HepG2 (cell line): ENCODE results near the gene BST1. TPM values are rescaled to one million over a fixed set of nuclear protein-coding genes. Genes with fewer than 3 reads are reported as not detected.

ENCODE experiments used
- ATAC-seq: fragments of 200-7000 bp; cut with Tn5 transposase; 3 replicates; pipeline ENCODE4 v1.9.1; 2020; ENCODE audit warnings: mild to moderate bottlenecking, moderate library complexity
- BruUV-seq: library from RNA; stranded (reverse); fragments of 400-500 nt; replicated peaks from 2 replicates; lab custom pipeline; 2021; lab: Mats Ljungman, UMichigan
- CTCF ChIA-PET: fragments of 300-600 bp; formaldehyde crosslinking; extraction: SDS; loops from one replicate; lab custom pipeline; 2021; ENCODE audit warnings: low total read pairs, inconsistent platforms, low intra/inter-chr PET ratio; lab: Yijun Ruan, JAX
- POLR2A ChIA-PET: fragments of 350-600 bp; sonication (Branson Sonifier 250); formaldehyde crosslinking; loops from one replicate; lab custom pipeline; 2020; ENCODE audit warnings: antibody characterized with exemption, inconsistent platforms; lab: Yijun Ruan, JAX
- DNase-seq: peaks from one replicate; pipeline ENCODE4 v3.0.0-alpha.2; 2015; ENCODE audit warnings: low spot score
- FAIRE-seq: peaks from 3 replicates; lab custom pipeline; 2011; peaks lifted over from hg19 to GRCh38; lab: Jason Lieb, UNC
- H2AFZ ChIP-seq: one replicate; pipeline ENCODE4 v1.6.1; 2011; ENCODE audit warnings: low read length, inconsistent platforms
- H3K27ac ChIP-seq: fragments of 300-600 bp; 3 replicates; pipeline ENCODE4 v1.8.0; 2011; ENCODE audit warnings: mixed run types, mild to moderate bottlenecking, mixed read lengths, low read length, inconsistent platforms; ENCODE audit not compliant: insufficient read depth; ENCODE audit errors: extremely low read length
- H3K27me3 ChIP-seq, 2 experiments: fragments of 200-600 bp in 1 of 2; 2 replicates in 1 of 2; 3 replicates in 1 of 2; pipeline versions ENCODE4 v1.6.0 to v1.8.0; 2011; ENCODE audit warnings: low read length in 2 of 2, mild to moderate bottlenecking in 2 of 2, moderate library complexity in 2 of 2, inconsistent platforms in 1 of 2; ENCODE audit not compliant: insufficient read depth in 2 of 2, control insufficient read depth in 1 of 2
- H3K36me3 ChIP-seq, 2 experiments: fragments of 200-600 bp in 1 of 2; replicated peaks in 1 of 2; 2 replicates in 1 of 2; 3 replicates in 1 of 2; pipeline versions ENCODE4 v1.5.1 to v1.8.0; 2011; ENCODE audit warnings: low read length in 2 of 2, inconsistent platforms in 1 of 2; ENCODE audit not compliant: insufficient read depth in 2 of 2, control insufficient read depth in 1 of 2
- H3K4me1 ChIP-seq: 2 replicates; pipeline ENCODE4 v1.5.1; 2012; ENCODE audit warnings: low read length, inconsistent platforms; ENCODE audit not compliant: insufficient read depth
- H3K4me2 ChIP-seq: 2 replicates; pipeline ENCODE4 v1.6.0; 2011; ENCODE audit warnings: low read depth, low read length, inconsistent platforms
- H3K4me3 ChIP-seq, 3 experiments: fragments of 200-600 bp in 1 of 3; sonication (generic), shearing (Covaris generic) in 1 of 3; replicated peaks in 1 of 3; 2 replicates each; pipeline ENCODE4 v1.5.1; 2011 to 2016; ENCODE audit warnings: low read length in 3 of 3, inconsistent platforms in 2 of 3, low read depth in 2 of 3, mild to moderate bottlenecking in 2 of 3, control low read depth in 1 of 3, mixed read lengths in 1 of 3; ENCODE audit not compliant: insufficient read depth in 1 of 3
- H3K79me2 ChIP-seq: one replicate; pipeline ENCODE4 v1.6.1; 2011; ENCODE audit warnings: low read length, inconsistent platforms; ENCODE audit not compliant: insufficient read depth
- H3K9ac ChIP-seq: 2 replicates; pipeline ENCODE4 v1.6.0; 2011; ENCODE audit warnings: mild to moderate bottlenecking, low read depth, low read length, inconsistent platforms; ENCODE audit not compliant: insufficient read depth
- H3K9me3 ChIP-seq: 2 replicates; pipeline ENCODE4 v1.5.1; 2012; ENCODE audit warnings: mild to moderate bottlenecking, low read length
- H4K20me1 ChIP-seq: 2 replicates; pipeline ENCODE4 v1.6.0; 2011; ENCODE audit warnings: inconsistent platforms, mild to moderate bottlenecking, low read length, moderate library complexity; ENCODE audit not compliant: insufficient read depth
- ESRRA ChIP-seq: sonication (generic); formaldehyde crosslinking; IDR thresholded peaks from 2 replicates; pipeline ENCODE4 v1.5.1; 2020; ENCODE audit warnings: mild to moderate bottlenecking, low read depth, missing genetic modification reagents
- FIP1L1 ChIP-seq: fragments of 200-400 bp; formaldehyde crosslinking; IDR thresholded peaks from 2 replicates; pipeline ENCODE4 v1.6.1; 2018; ENCODE audit warnings: low read depth, mild to moderate bottlenecking, low read length, moderate library complexity, borderline replicate concordance; ENCODE audit not compliant: insufficient read depth
- FOSL1 ChIP-seq: sonication (generic); formaldehyde crosslinking; IDR thresholded peaks from 2 replicates; pipeline ENCODE4 v1.9.0; 2021; ENCODE audit warnings: missing genetic modification reagents, borderline replicate concordance
- GATAD2A ChIP-seq: IDR thresholded peaks from 2 replicates; pipeline ENCODE4 v1.6.1; 2016
- GPN1 ChIP-seq: sonication (generic); formaldehyde crosslinking; IDR thresholded peaks from 2 replicates; pipeline ENCODE4 v1.5.1; 2020; ENCODE audit warnings: missing genetic modification reagents, borderline replicate concordance
- HOXA9 ChIP-seq: sonication (generic); formaldehyde crosslinking; IDR thresholded peaks from 2 replicates; pipeline ENCODE4 v1.8.1; 2022; ENCODE audit warnings: missing genetic modification reagents, mild to moderate bottlenecking, moderate library complexity, borderline replicate concordance
- JUND ChIP-seq: sonication (generic); formaldehyde crosslinking; IDR thresholded peaks from 2 replicates; pipeline ENCODE4 v1.8.0; 2022; ENCODE audit warnings: mild to moderate bottlenecking, missing genetic modification reagents
- NFATC3 ChIP-seq: sonication (generic); formaldehyde crosslinking; IDR thresholded peaks from 2 replicates; pipeline ENCODE4 v1.5.1; 2020; ENCODE audit warnings: mild to moderate bottlenecking, missing genetic modification reagents
- REL ChIP-seq: sonication (generic); formaldehyde crosslinking; conservative IDR thresholded peaks from 2 replicates; pipeline ENCODE4 v1.8.0; 2022; ENCODE audit warnings: mild to moderate bottlenecking, missing genetic modification reagents, moderate library complexity
- SIN3A ChIP-seq: IDR thresholded peaks from 2 replicates; pipeline ENCODE4 v1.6.1; 2011; ENCODE audit warnings: low read depth, mild to moderate bottlenecking, control low read depth, low read length, borderline replicate concordance
- SP140L ChIP-seq: sonication (generic); formaldehyde crosslinking; IDR thresholded peaks from 2 replicates; pipeline ENCODE4 v1.4.0; 2020; ENCODE audit warnings: missing genetic modification reagents, borderline replicate concordance
- ZNF232 ChIP-seq: sonication (generic); formaldehyde crosslinking; IDR thresholded peaks from 2 replicates; pipeline ENCODE4 v1.4.0; 2020; ENCODE audit warnings: missing genetic modification reagents, borderline replicate concordance
- ZNF256 ChIP-seq: sonication (generic); formaldehyde crosslinking; conservative IDR thresholded peaks from 2 replicates; pipeline ENCODE4 v1.4.0; 2020; ENCODE audit warnings: missing genetic modification reagents
- ZNF33A ChIP-seq: sonication (generic); formaldehyde crosslinking; IDR thresholded peaks from 2 replicates; pipeline ENCODE4 v1.5.1; 2020; ENCODE audit warnings: missing genetic modification reagents, mild to moderate bottlenecking, moderate library complexity, borderline replicate concordance
- ZNF343 ChIP-seq: sonication (generic); formaldehyde crosslinking; IDR thresholded peaks from 2 replicates; pipeline ENCODE4 v1.4.0; 2020; ENCODE audit warnings: mild to moderate bottlenecking, missing genetic modification reagents
- ZNF7 ChIP-seq: IDR thresholded peaks from 2 replicates; pipeline ENCODE4 v1.6.1; 2016; ENCODE audit warnings: missing biosample characterization, missing genetic modification reagents
- WGBS: methylation state at CpG from one replicate; pipeline ENCODE4 v1.1.6; 2017; ENCODE audit warnings: low lambda C conversion rate; 5-methylcytosine and 5-hydroxymethylcytosine counted together
- in situ Hi-C: cut with HindIII; loops from 2 replicates; pipeline ENCODE4 v1.10.0; 2017; ENCODE audit warnings: low pct_unique_long_range_greater_than_20kb; ENCODE audit not compliant: extremely low pct_ligation_motif_present
- intact Hi-C: fragments of 100-400 bp; cut with micrococcal nuclease; formaldehyde crosslinking; loops from one replicate; pipeline ENCODE4 v1.10.0; 2022; ENCODE audit not compliant: unreplicated experiment
- polyA plus RNA-seq, 8 experiments: library from polyadenylated mRNA; depleted of rRNA in 3 of 8; stranded (reverse) in 7 of 8; unstranded in 1 of 8; fragments of >200 nt; fragmentation: Illumina TruSeq in 4 of 8; extraction: Trizol in 4 of 8; gene quantifications; 2 replicates each; pipeline versions ENCODE4 v1.2.1 to v1.2.3, GENCODE V29; 2011 to 2016; ENCODE audit warnings: low read depth in 4 of 8, missing spikeins in 1 of 8, mixed read lengths in 1 of 8; ENCODE audit not compliant: insufficient read depth in 1 of 8
- total RNA-seq, 5 experiments: library from RNA; depleted of rRNA; stranded (reverse); fragments of >200 nt; fragmentation: Illumina TruSeq; extraction: Trizol; gene quantifications; 2 replicates each; pipeline ENCODE4 v1.2.3, GENCODE V29; 2016; ENCODE audit warnings: low read depth in 1 of 5
- TF ChIP-seq, protein P1 (sequence below): sonication (generic); formaldehyde crosslinking; IDR thresholded peaks from 2 replicates; pipeline ENCODE4 v1.5.1; 2020; ENCODE audit warnings: mild to moderate bottlenecking, moderate library complexity, missing genetic modification reagents
- TF ChIP-seq, protein P2 (sequence below): sonication (generic); formaldehyde crosslinking; conservative IDR thresholded peaks from 2 replicates; pipeline ENCODE4 v1.8.0; 2022; ENCODE audit warnings: missing genetic modification reagents
- TF ChIP-seq, protein P3 (sequence below): sonication (generic); formaldehyde crosslinking; IDR thresholded peaks from 2 replicates; pipeline ENCODE4 v1.4.0; 2020; ENCODE audit warnings: missing genetic modification reagents

Gene BST1
- total and polyA plus RNA-seq, 2 of the 13 experiments (the other 11 are each of a cell fraction or from before 2014, with no cell fraction given) = 0.09 to 0.49 TPM

GRCh38 chr4:15681372-15682241, 21.3 kb upstream of the BST1 start, which contains the start of gene FAM200B:
Gene FAM200B, plus strand, starts transcription at chr4:15681827. Its CDS starts 5,151 bp downstream, at chr4:15686978.
- H3K4me1 ChIP-seq = peaks cover 63% of the 10 kb centered on the region
- peak within 1 kb of the TSS; percentile 94 for H3K27ac ChIP-seq
- FAIRE-seq (peak; percentile 82), DNase-seq (peak; percentile 97), ATAC-seq (peak; percentile 95)
- peaks cover 70% of the 10 kb centered on the region for H3K79me2 ChIP-seq
- 2% methylated on average over 29 of the region's 56 CpGs for WGBS
- no peaks in the 10 kb centered on the region; a peak in 1 of 5 replicates for H3K27me3 ChIP-seq
- H3K4me3 ChIP-seq = peak within 1 kb of the TSS; percentile 83 to 92 (median 90)
- no peaks in the 10 kb centered on the region for H4K20me1 ChIP-seq
- ChIA-PET POLR2A (interaction anchor here (0.9 to 3.5 kb wide), 15 partner anchors 9 to 546 kb away, joined by 3 to 36 read pairs (median 5); partner anchors contain the start of gene FBXL5), CTCF (no interaction called here)
- no peaks in the 10 kb centered on the region for H3K9me3 ChIP-seq
- in situ Hi-C loops (no loop called here), intact Hi-C loops (loop anchor here (1.0 to 10.0 kb wide), 6 partner anchors 19 to 677 kb away; partner anchors contain the start of genes CPEB2 and TAPT1)
- peak within 1 kb of the TSS; percentile 93 for H3K9ac ChIP-seq
- TSS peak; percentile 81 for BruUV-seq
- peak within 1 kb of the TSS; percentile 84 for H3K4me2 ChIP-seq
- H2AFZ ChIP-seq = peak within 1 kb of the TSS; percentile 38
- peaks cover 2 to 17% of the 10 kb centered on the region in 2 experiments; a peak in 2 of 5 replicates for H3K36me3 ChIP-seq
- TF ChIP-seq, protein P1, sequence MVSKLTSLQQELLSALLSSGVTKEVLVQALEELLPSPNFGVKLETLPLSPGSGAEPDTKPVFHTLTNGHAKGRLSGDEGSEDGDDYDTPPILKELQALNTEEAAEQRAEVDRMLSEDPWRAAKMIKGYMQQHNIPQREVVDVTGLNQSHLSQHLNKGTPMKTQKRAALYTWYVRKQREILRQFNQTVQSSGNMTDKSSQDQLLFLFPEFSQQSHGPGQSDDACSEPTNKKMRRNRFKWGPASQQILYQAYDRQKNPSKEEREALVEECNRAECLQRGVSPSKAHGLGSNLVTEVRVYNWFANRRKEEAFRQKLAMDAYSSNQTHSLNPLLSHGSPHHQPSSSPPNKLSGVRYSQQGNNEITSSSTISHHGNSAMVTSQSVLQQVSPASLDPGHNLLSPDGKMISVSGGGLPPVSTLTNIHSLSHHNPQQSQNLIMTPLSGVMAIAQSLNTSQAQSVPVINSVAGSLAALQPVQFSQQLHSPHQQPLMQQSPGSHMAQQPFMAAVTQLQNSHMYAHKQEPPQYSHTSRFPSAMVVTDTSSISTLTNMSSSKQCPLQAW (CRISPR knock-in tag) = peak; percentile 94
- TF ChIP-seq SP140L (CRISPR knock-in tag) = no peak
- TF ChIP-seq FIP1L1 = no peak; the same call in 1 of the 2 replicates
- 0 out of 2 replicates have a peak, but pooled peaks have one; percentile 58 for TF ChIP-seq ZNF232 (CRISPR knock-in tag)
- peak; percentile 28 for TF ChIP-seq GATAD2A (CRISPR knock-in tag)
- peak; percentile 99 for TF ChIP-seq SIN3A
- 0 out of 2 replicates have a peak, but pooled peaks have one; percentile 35 for TF ChIP-seq ZNF256 (CRISPR knock-in tag)
- no peak for TF ChIP-seq ZNF7 (CRISPR knock-in tag)
- TF ChIP-seq FOSL1 (CRISPR knock-in tag) = no peak
- TF ChIP-seq GPN1 (CRISPR knock-in tag) = no peak
- TF ChIP-seq, protein P2, sequence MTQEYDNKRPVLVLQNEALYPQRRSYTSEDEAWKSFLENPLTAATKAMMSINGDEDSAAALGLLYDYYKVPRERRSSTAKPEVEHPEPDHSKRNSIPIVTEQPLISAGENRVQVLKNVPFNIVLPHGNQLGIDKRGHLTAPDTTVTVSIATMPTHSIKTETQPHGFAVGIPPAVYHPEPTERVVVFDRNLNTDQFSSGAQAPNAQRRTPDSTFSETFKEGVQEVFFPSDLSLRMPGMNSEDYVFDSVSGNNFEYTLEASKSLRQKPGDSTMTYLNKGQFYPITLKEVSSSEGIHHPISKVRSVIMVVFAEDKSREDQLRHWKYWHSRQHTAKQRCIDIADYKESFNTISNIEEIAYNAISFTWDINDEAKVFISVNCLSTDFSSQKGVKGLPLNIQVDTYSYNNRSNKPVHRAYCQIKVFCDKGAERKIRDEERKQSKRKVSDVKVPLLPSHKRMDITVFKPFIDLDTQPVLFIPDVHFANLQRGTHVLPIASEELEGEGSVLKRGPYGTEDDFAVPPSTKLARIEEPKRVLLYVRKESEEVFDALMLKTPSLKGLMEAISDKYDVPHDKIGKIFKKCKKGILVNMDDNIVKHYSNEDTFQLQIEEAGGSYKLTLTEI = no peak
- no peak for TF ChIP-seq REL
- TF ChIP-seq, protein P3, sequence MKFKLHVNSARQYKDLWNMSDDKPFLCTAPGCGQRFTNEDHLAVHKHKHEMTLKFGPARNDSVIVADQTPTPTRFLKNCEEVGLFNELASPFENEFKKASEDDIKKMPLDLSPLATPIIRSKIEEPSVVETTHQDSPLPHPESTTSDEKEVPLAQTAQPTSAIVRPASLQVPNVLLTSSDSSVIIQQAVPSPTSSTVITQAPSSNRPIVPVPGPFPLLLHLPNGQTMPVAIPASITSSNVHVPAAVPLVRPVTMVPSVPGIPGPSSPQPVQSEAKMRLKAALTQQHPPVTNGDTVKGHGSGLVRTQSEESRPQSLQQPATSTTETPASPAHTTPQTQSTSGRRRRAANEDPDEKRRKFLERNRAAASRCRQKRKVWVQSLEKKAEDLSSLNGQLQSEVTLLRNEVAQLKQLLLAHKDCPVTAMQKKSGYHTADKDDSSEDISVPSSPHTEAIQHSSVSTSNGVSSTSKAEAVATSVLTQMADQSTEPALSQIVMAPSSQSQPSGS (CRISPR knock-in tag) = peak; percentile 81
- TF ChIP-seq JUND (CRISPR knock-in tag) = no peak
- TF ChIP-seq ZNF343 = peak; percentile 100
- TF ChIP-seq ZNF33A = no peak
- TF ChIP-seq HOXA9 (CRISPR knock-in tag) = 0 out of 2 replicates have a peak, but pooled peaks have one; percentile 27
- peak; percentile 70; the same call in 1 of the 2 replicates for TF ChIP-seq NFATC3
- TF ChIP-seq ESRRA (CRISPR knock-in tag) = peak; percentile 65; the same call in 1 of the 2 replicates
